ENCODE measurements around the gene MACROD2.

The MACROD2 gene

GRCh38 chr20:14928083-14928482 is 932.8 kb downstream of the MACROD2 start:
- H3K4me3 ChIP-seq (ENCODE audit: control insufficient read depth, low read depth, low read length), result no peak overlapping the region
- DNase-seq (ENCODE audit: low read depth), result no peak
- TF ChIP-seq CTCF (IDR thresholded peaks at IDR 0.05; ENCODE audit: control insufficient read depth, insufficient read depth, low read depth, low read length, missing control alignments), result no peak

GRCh38 chr20:14929388-14929787 is 934.1 kb downstream of the MACROD2 start:
- H3K4me3 ChIP-seq (ENCODE audit: control insufficient read depth, low read depth, low read length), result no peak overlapping the region
- no peak for TF ChIP-seq CTCF (IDR thresholded peaks at IDR 0.05; ENCODE audit: control insufficient read depth, insufficient read depth, low read depth, low read length, missing control alignments)
- DNase-seq (ENCODE audit: low read depth), result no peak

- no peak overlapping the region for H3K4me3 ChIP-seq (ENCODE audit: control insufficient read depth, low read depth, low read length)
- DNase-seq (ENCODE audit: low read depth), result no peak
- TF ChIP-seq CTCF (IDR thresholded peaks at IDR 0.05; ENCODE audit: control insufficient read depth, insufficient read depth, low read depth, low read length, missing control alignments), result no peak
These were observed 936.7 kb downstream of the MACROD2 start for GRCh38 chr20:14932040-14932439.

- no peak overlapping the region for H3K4me3 ChIP-seq (ENCODE audit: control insufficient read depth, low read depth, low read length)
- TF ChIP-seq CTCF (IDR thresholded peaks at IDR 0.05; ENCODE audit: control insufficient read depth, insufficient read depth, low read depth, low read length, missing control alignments), result no peak
- DNase-seq (ENCODE audit: low read depth), result no peak
These were observed 940.0 kb downstream of the MACROD2 start for GRCh38 chr20:14935285-14935684.

GRCh38 chr20:14937021-14937420 is 941.7 kb downstream of the MACROD2 start:
- no peak overlapping the region for H3K4me3 ChIP-seq (ENCODE audit: control insufficient read depth, low read depth, low read length)
- no peak for TF ChIP-seq CTCF (IDR thresholded peaks at IDR 0.05; ENCODE audit: control insufficient read depth, insufficient read depth, low read depth, low read length, missing control alignments)
- no peak for DNase-seq (ENCODE audit: low read depth)

- no peak overlapping the region for H3K4me3 ChIP-seq (ENCODE audit: control insufficient read depth, low read depth, low read length)
- DNase-seq (ENCODE audit: low read depth), result no peak
- no peak for TF ChIP-seq CTCF (IDR thresholded peaks at IDR 0.05; ENCODE audit: control insufficient read depth, insufficient read depth, low read depth, low read length, missing control alignments)
These were observed 942.5 kb downstream of the MACROD2 start for GRCh38 chr20:14937846-14938245.

GRCh38 chr20:14947536-14947935 is 952.2 kb downstream of the MACROD2 start:
- no peak for DNase-seq (ENCODE audit: low read depth)
- TF ChIP-seq CTCF (IDR thresholded peaks at IDR 0.05; ENCODE audit: control insufficient read depth, insufficient read depth, low read depth, low read length, missing control alignments), result no peak
- H3K4me3 ChIP-seq (ENCODE audit: control insufficient read depth, low read depth, low read length), result no peak overlapping the region
